GM12892 (cell line): Measurements from ENCODE around the gene AKAP17A.

Experiments used
- POLR2A ChIP-seq: IDR thresholded peaks from 2 replicates; pipeline ENCODE4 v1.6.1; 2011; ENCODE audit warnings: low read depth, low read length, control low read depth
- POLR2AphosphoS5 ChIP-seq: IDR thresholded peaks from 2 replicates; pipeline ENCODE4 v1.6.1; 2011; ENCODE audit warnings: low read depth, low read length, control low read depth
- TAF1 ChIP-seq: IDR thresholded peaks from 2 replicates; pipeline ENCODE4 v1.6.1; 2011; ENCODE audit warnings: low read depth, mild to moderate bottlenecking, control low read depth, low read length, borderline replicate concordance

GRCh38 chrX:1610736-1611135 is 19.3 kb downstream of the AKAP17A start:
- TF ChIP-seq POLR2A (no peak), TAF1 (no peak), POLR2AphosphoS5 (no peak)
